ENCODE results near the gene CDK4.
A peak's percentile ranks its signal among the peaks of the same experiment; 100 is the strongest.
"Not testable (repeated sequence)": the region's sequence is repeated elsewhere in the genome, so short reads cannot be mapped to it uniquely, and the experiment has no call there.

CDK4 gene

GRCh38 chr12:57716305-57716704 lies 35.8 kb downstream of the CDK4 start:
- Mint-ChIP-seq H3K36me3 (peaks cover 63 to 73% of the 10 kb centered on the region in 2 donors), H3K4me1 (peaks cover 6 to 7% of the 10 kb centered on the region in 2 donors), H3K27me3 (no peaks in the 10 kb centered on the region), H3K9me3 (no peaks in the 10 kb centered on the region), H3K4me3 (no peak overlapping the region), H3K27ac (no peak overlapping the region)
- DNase-seq (no peak), ATAC-seq (replicated peaks) (no peak)

- Mint-ChIP-seq H3K27me3 (no peaks in the 10 kb centered on the region), H3K36me3 (peaks cover 62 to 74% of the 10 kb centered on the region in 2 donors), H3K4me3 (no peak overlapping the region), H3K27ac (peak overlapping the region; percentile 59), H3K4me1 (peaks cover 6 to 7% of the 10 kb centered on the region in 2 donors), H3K9me3 (no peaks in the 10 kb centered on the region)
- DNase-seq (no peak), ATAC-seq (replicated peaks) (no peak)
These were observed 36.3 kb downstream of the CDK4 start for GRCh38 chr12:57715786-57716185.

- H3K27me3 Mint-ChIP-seq, DNase-seq, H3K4me1 Mint-ChIP-seq, H3K9me3 Mint-ChIP-seq, H3K4me3 Mint-ChIP-seq: not testable (repeated sequence)
- Mint-ChIP-seq H3K36me3 (peaks cover 59 to 69% of the 10 kb centered on the region in 2 donors), H3K27ac (peak overlapping the region; percentile 59)
- ATAC-seq (replicated peaks): peak; percentile 70 to 80
These were observed 36.9 kb downstream of the CDK4 start for GRCh38 chr12:57715036-57715748.

- ATAC-seq (replicated peaks) (no peak), DNase-seq (no peak)
- H3K9me3 Mint-ChIP-seq: no peaks in the 10 kb centered on the region
- H3K27ac Mint-ChIP-seq: no peak overlapping the region
- H3K4me1 Mint-ChIP-seq: peaks cover 5 to 12% of the 10 kb centered on the region in 2 donors
- no peaks in the 10 kb centered on the region for H3K27me3 Mint-ChIP-seq
- peaks cover 47 to 60% of the 10 kb centered on the region in 2 donors for H3K36me3 Mint-ChIP-seq
- H3K4me3 Mint-ChIP-seq: no peak overlapping the region
These were observed 38.9 kb downstream of the CDK4 start for GRCh38 chr12:57713209-57713608.

DNA sequence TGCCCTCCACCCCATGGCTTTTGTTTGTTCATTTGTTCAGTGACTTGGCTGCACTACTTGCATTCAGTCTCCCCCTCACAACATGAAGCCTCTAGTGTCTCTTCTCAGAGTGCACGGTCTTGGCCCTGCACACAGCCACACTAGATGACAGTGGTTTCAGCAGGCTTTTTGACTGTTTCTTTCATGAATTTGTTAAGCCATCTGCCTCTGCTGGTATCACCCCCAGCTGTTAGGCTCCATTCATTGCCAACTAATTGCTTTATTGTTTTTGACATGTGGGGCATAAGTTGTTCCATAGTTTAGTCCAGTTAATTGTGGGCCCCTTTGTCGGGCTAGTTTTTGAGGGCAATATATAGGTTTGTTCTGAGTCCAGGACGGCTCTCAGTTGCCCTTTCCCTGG lies 39.4 kb downstream of the CDK4 start:
- peaks cover 5 to 12% of the 10 kb centered on the region in 2 donors for H3K4me1 Mint-ChIP-seq
- ATAC-seq (replicated peaks): no peak
- peaks cover 42 to 55% of the 10 kb centered on the region in 2 donors for H3K36me3 Mint-ChIP-seq
- no peaks in the 10 kb centered on the region for H3K9me3 Mint-ChIP-seq
- H3K4me3 Mint-ChIP-seq: no peak overlapping the region
- H3K27me3 Mint-ChIP-seq: no peaks in the 10 kb centered on the region
- DNase-seq: no peak
- H3K27ac Mint-ChIP-seq: no peak overlapping the region

DNA sequence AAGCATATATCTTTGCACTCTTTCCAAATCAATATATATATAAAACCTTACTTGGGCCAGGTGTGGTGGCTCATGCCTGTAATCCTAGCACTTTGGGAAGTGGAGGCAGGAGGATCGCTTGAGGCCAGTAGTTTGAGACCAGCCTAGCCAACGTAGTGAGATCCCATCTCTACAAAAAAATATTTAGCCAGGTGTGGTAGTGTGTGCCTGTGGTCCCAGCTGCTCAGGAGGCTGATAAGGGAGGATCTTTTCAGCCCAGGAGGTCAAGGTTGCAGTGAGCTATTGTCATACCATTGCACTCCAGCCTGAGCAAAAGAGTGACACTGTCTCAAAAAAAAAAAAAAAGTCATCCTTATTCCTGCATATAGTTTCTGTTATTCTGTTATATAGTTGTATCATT lies 43.8 kb downstream of the CDK4 start:
- Mint-ChIP-seq H3K4me3 (no peak overlapping the region), H3K27me3 (no peaks in the 10 kb centered on the region), H3K9me3 (no peaks in the 10 kb centered on the region), H3K27ac (no peak overlapping the region), H3K36me3 (peaks cover 40 to 58% of the 10 kb centered on the region in 2 donors), H3K4me1 (peaks cover 1 to 5% of the 10 kb centered on the region in 2 donors)
- no peak for ATAC-seq (replicated peaks)
- no peak for DNase-seq

- no peak overlapping the region for H3K27ac Mint-ChIP-seq
- no peak overlapping the region for H3K4me3 Mint-ChIP-seq
- peaks cover 4% of the 10 kb centered on the region in 2 donors for H3K9me3 Mint-ChIP-seq
- H3K27me3 Mint-ChIP-seq: no peaks in the 10 kb centered on the region
- ATAC-seq (replicated peaks) (no peak), DNase-seq (no peak)
- peaks cover 48 to 62% of the 10 kb centered on the region in 2 donors for H3K36me3 Mint-ChIP-seq
- H3K4me1 Mint-ChIP-seq: peaks cover 1 to 5% of the 10 kb centered on the region in 2 donors
These were observed 44.9 kb downstream of the CDK4 start for GRCh38 chr12:57707250-57707649.

DNA sequence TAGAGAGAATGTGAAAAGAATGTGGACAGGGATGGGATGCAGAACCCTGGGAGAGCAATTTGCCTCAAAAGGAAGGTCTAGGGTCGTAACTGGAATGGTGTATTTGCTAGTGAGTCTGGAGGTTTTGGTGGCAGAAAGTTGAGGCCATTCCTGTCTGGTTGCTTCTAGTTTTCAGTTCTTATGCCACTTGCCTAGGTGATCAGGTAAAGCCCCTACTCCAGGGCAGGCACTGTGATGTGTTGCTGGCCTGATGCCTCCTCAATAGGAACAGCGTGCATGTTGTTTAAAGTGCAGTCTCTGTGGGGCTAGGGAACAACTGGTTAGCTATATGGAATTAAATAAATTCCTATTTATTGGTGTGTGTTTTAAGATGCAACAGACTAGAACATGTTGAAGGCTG lies 51.8 kb downstream of the CDK4 start:
- Mint-ChIP-seq H3K4me3 (no peak overlapping the region), H3K27ac (peak overlapping the region; percentile 3), H3K27me3 (no peaks in the 10 kb centered on the region), H3K36me3 (peaks cover 67 to 77% of the 10 kb centered on the region in 2 donors), H3K4me1 (peaks cover 22 to 24% of the 10 kb centered on the region in 2 donors), H3K9me3 (peaks cover 4% of the 10 kb centered on the region in 2 donors)
- ATAC-seq (replicated peaks) (no peak), DNase-seq (no peak)

DNA sequence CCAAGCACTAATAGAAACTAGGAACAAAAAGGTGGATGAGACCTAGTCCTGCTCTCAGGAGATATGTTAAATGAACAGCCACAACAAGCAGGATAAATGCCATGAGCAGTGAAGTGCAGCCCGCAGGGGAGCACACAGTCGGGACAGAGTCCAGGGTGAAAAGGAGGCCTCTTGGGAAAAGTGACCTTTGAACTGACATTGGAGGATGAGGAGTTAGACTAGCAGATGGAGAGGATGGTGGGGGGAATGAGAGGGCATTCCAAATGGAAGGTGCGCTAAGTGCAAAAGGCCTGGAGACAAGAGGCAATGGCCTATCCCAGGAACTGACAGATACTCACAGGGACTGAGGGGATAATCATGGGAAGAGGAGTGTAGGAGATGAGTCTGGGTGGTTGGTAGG lies 53.7 kb downstream of the CDK4 start:
- Mint-ChIP-seq H3K36me3 (peaks cover 57 to 66% of the 10 kb centered on the region in 2 donors), H3K4me3 (no peak overlapping the region), H3K4me1 (peaks cover 22 to 24% of the 10 kb centered on the region in 2 donors), H3K27ac (no peak overlapping the region), H3K27me3 (no peaks in the 10 kb centered on the region), H3K9me3 (peaks cover 4% of the 10 kb centered on the region in 2 donors)
- ATAC-seq (replicated peaks) (no peak), DNase-seq (no peak)
